ENCODE results near the gene TBC1D10A. TPM values are rescaled to one million over a fixed set of nuclear protein-coding genes. Genes with fewer than 3 reads are reported as not detected.

Gene TBC1D10A
- total RNA-seq = 31.9 and 32.6 TPM in 2 replicates

GRCh38 chr22:30326706-30327362 lies at the start of gene TBC1D10A:
Gene TBC1D10A, minus strand, starts transcription at chr22:30326941. Its CDS starts 60 bp downstream, at chr22:30326881.

GRCh38 chr22:30356449-30357235 lies 29.9 kb upstream of the TBC1D10A start, which contains the start of the genes CCDC157 and SF3A1:
Gene CCDC157, plus strand, starts transcription at chr22:30357007. Its CDS starts 8,994 bp downstream, at chr22:30366001.
Gene SF3A1, minus strand, starts transcription at chr22:30356894. Its CDS starts 102 bp downstream, at chr22:30356792.

GRCh38 chr22:30289141-30289979 lies 37.4 kb downstream of the TBC1D10A start, which contains the start of gene CASTOR1:
Gene CASTOR1, minus strand, starts transcription at chr22:30289505. Its CDS starts 8 bp downstream, at chr22:30289497.

GRCh38 chr22:30266445-30267381 lies 60.0 kb downstream of the TBC1D10A start, which contains the start of gene OSM:
Gene OSM, minus strand, starts transcription at chr22:30266851. Its CDS starts 52 bp downstream, at chr22:30266799.

GRCh38 chr22:30245985-30246813 lies 80.5 kb downstream of the TBC1D10A start, which contains the start of gene LIF:
Gene LIF, minus strand, starts transcription at chr22:30246759. Its CDS starts 64 bp downstream, at chr22:30246695.

Other genes with a start within 250 kb of the TBC1D10A start
- not detected in 2 replicates for gene HORMAD2, start 246.5 kb downstream of the TBC1D10A start, total RNA-seq
- 1.3 and 2.5 TPM in 2 replicates for gene LIF, start 80.2 kb downstream of the TBC1D10A start, total RNA-seq
- gene OSM, start 60.1 kb downstream of the TBC1D10A start, total RNA-seq = not detected in 2 replicates
- 24.9 and 32.7 TPM in 2 replicates for gene CASTOR1, start 37.4 kb downstream of the TBC1D10A start, total RNA-seq
- gene SF3A1, start 30.0 kb upstream of the TBC1D10A start, total RNA-seq = 32.5 and 47.7 TPM in 2 replicates
- gene CCDC157, start 30.1 kb upstream of the TBC1D10A start, total RNA-seq = 2.4 and 2.9 TPM in 2 replicates
- gene RNF215, start 60.5 kb upstream of the TBC1D10A start, total RNA-seq = 10.5 and 16.7 TPM in 2 replicates
- gene SEC14L2, start 70.1 kb upstream of the TBC1D10A start, total RNA-seq = 28.9 and 61.4 TPM in 2 replicates
- gene MTFP1, start 98.8 kb upstream of the TBC1D10A start, total RNA-seq = 61.4 and 66.2 TPM in 2 replicates
- gene SEC14L3, start 145.1 kb upstream of the TBC1D10A start, total RNA-seq = not detected in 2 replicates
- not detected in 2 replicates for gene SEC14L4, start 178.8 kb upstream of the TBC1D10A start, total RNA-seq
- not detected in 2 replicates for gene SEC14L6, start 219.8 kb upstream of the TBC1D10A start, total RNA-seq
- gene GAL3ST1, start 247.7 kb upstream of the TBC1D10A start, total RNA-seq = not detected in 2 replicates

Data from airway epithelial cell (primary cell).